Kidney (tissue), 14 donors: ENCODE data around the gene SKI. TPM values are rescaled to one million over a fixed set of nuclear protein-coding genes. Genes with fewer than 3 reads are reported as not detected.
A peak's percentile ranks its signal among the peaks of the same experiment; 100 is the strongest.

Experiments
- DNase-seq, 5 donors: peaks; one replicate each; pipeline ENCODE4 v3.0.0-alpha.2; 2013 to 2020
- FAIRE-seq: peaks from 2 replicates; lab custom pipeline; 2012; peaks lifted over from hg19 to GRCh38; lab: Jason Lieb, UNC
- H3K27ac ChIP-seq, 2 donors: one replicate each; pipeline ENCODE4 v1.7.0; 2013; ENCODE audit warnings: low read depth in 2 of 2, low read length in 2 of 2, inconsistent platforms in 1 of 2
- H3K27me3 ChIP-seq: one replicate; pipeline ENCODE4 v1.7.1; 2013; ENCODE audit warnings: low read length, inconsistent platforms; ENCODE audit not compliant: control insufficient read depth, insufficient read depth
- H3K36me3 ChIP-seq, 3 donors: one replicate each; pipeline versions ENCODE4 v1.7.0 to v1.7.1; 2013; ENCODE audit warnings: low read length in 3 of 3, control low read depth in 1 of 3, inconsistent platforms in 1 of 3; ENCODE audit not compliant: insufficient read depth in 3 of 3, control insufficient read depth in 2 of 3
- H3K4me1 ChIP-seq, 3 donors: one replicate each; pipeline versions ENCODE4 v1.7.0 to v1.7.1; 2013; ENCODE audit warnings: low read length in 3 of 3, inconsistent platforms in 1 of 3, low read depth in 1 of 3; ENCODE audit not compliant: control insufficient read depth in 2 of 3, insufficient read depth in 2 of 3
- H3K4me3 ChIP-seq, 3 donors: one replicate each; pipeline versions ENCODE4 v1.7.0 to v1.8.1; 2013; ENCODE audit warnings: low read length in 3 of 3, control low read depth in 1 of 3, inconsistent platforms in 1 of 3
- H3K9ac ChIP-seq, 3 donors: one replicate each; pipeline versions ENCODE4 v1.7.0 to v1.7.1; 2013; ENCODE audit warnings: low read length in 3 of 3, control low read depth in 1 of 3, inconsistent platforms in 1 of 3
- H3K9me3 ChIP-seq, 3 donors: one replicate each; pipeline versions ENCODE4 v1.7.0 to v1.7.1; 2013; ENCODE audit warnings: low read length in 3 of 3, control low read depth in 1 of 3, inconsistent platforms in 1 of 3; ENCODE audit not compliant: control insufficient read depth in 2 of 3, insufficient read depth in 1 of 3
- CTCF ChIP-seq: IDR thresholded peaks from 3 replicates; pipeline ENCODE4 v1.5.1; 2012; ENCODE audit warnings: mild to moderate bottlenecking, moderate library complexity, borderline replicate concordance; ENCODE audit not compliant: insufficient read depth; ENCODE audit errors: extremely low read depth
- intact Hi-C: fragments of 100-400 bp; cut with DNase I; formaldehyde crosslinking; loops from one replicate; pipeline ENCODE4 v1.11.1; 2022
- polyA plus RNA-seq: library from polyadenylated mRNA; stranded (reverse); fragments of 350-450 nt; fragmentation: Illumina TruSeq; extraction: RNeasy Lipid Tissue Mini Kit (QIAGEN cat#74804); gene quantifications from one replicate; pipeline ENCODE4 v1.2.3, GENCODE V29; 2014; ENCODE audit warnings: low read depth, low replicate concordance; ENCODE audit not compliant: insufficient read depth
- total RNA-seq: library from RNA; stranded (reverse); fragmentation: NEBNext Ultra II Directional; extraction: Animal tissue kit (Norgen Biotek cat#: 25700); gene quantifications from one replicate; pipeline ENCODE4 v1.2.1, GENCODE V29; 2021
- donor health status: control.
- donor health status: control.
- donor health status: control.
- donor health status: control.
- donor health status: control.
- donor health status: DM: yes; HTN: yes; CAD: no.
- donor health status: Normal renal cell carcinoma (clear cell type).

The SKI gene
- total and polyA plus RNA-seq, 2 donors from 2014 or later, result 9.2 to 78.6 TPM

- Histone ChIP-seq H3K9ac (no peak overlapping the region), H3K9me3 (no peaks in the 10 kb centered on the region), H3K36me3 (no peaks in the 10 kb centered on the region), H3K27ac (no peak overlapping the region), H3K27me3 (no peaks in the 10 kb centered on the region), H3K4me1 (no peaks in the 10 kb centered on the region), H3K4me3 (no peak overlapping the region)
- peak in 1 of 5 donors; percentile 46 for DNase-seq
- no peak for FAIRE-seq
- intact Hi-C loops, result no loop called here
- TF ChIP-seq CTCF, result no peak
Observed at GRCh38 chr1:2356401-2356800, 128.3 kb downstream of the SKI start.

- Histone ChIP-seq H3K9ac (no peak overlapping the region), H3K36me3 (no peaks in the 10 kb centered on the region), H3K27ac (no peak overlapping the region), H3K9me3 (no peaks in the 10 kb centered on the region), H3K4me3 (no peak overlapping the region), H3K27me3 (no peaks in the 10 kb centered on the region), H3K4me1 (no peaks in the 10 kb centered on the region)
- DNase-seq, result peak in 1 of 5 donors; percentile 63
- intact Hi-C loops, result no loop called here
- no peak for TF ChIP-seq CTCF
- FAIRE-seq, result no peak
Observed at GRCh38 chr1:2356911-2357845, 129.1 kb downstream of the SKI start.

- TF ChIP-seq CTCF, result no peak
- Histone ChIP-seq H3K27ac (no peak overlapping the region), H3K36me3 (no peaks in the 10 kb centered on the region), H3K9me3 (no peaks in the 10 kb centered on the region), H3K9ac (no peak overlapping the region), H3K4me3 (no peak overlapping the region), H3K4me1 (no peaks in the 10 kb centered on the region), H3K27me3 (no peaks in the 10 kb centered on the region)
- no peak for FAIRE-seq
- DNase-seq, result peak in 1 of 5 donors; percentile 40
- intact Hi-C loops, result no loop called here
Observed at GRCh38 chr1:2358072-2358471, 130.0 kb downstream of the SKI start.
